Measurements from ENCODE around the gene ZRANB1.
"Not testable (repeated sequence)": the region's sequence is repeated elsewhere in the genome, so short reads cannot be mapped to it uniquely, and the experiment has no call there.

ZRANB1 gene

DNA sequence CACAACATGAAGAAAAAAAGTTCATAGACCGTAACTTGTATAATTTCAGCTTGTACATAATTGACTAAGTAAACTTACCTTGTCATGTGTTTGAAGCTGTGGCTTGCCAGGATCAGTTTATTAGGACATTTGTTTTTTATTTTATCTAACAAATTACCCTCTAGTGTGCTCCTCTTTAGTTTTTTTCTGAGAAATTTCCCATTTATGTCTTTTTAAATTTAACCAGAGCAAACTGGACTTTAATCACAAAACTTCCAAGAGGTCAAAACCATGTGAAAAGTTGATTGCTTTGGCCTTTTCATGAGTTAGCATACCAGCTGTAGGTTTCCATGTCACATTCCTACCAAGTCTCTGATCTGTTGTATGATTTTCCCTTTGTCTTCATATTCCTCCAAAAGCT lies 42.5 kb downstream of the ZRANB1 start:
- no CpG with 5 or more reads among the region's 1 CpG for WGBS

DNA sequence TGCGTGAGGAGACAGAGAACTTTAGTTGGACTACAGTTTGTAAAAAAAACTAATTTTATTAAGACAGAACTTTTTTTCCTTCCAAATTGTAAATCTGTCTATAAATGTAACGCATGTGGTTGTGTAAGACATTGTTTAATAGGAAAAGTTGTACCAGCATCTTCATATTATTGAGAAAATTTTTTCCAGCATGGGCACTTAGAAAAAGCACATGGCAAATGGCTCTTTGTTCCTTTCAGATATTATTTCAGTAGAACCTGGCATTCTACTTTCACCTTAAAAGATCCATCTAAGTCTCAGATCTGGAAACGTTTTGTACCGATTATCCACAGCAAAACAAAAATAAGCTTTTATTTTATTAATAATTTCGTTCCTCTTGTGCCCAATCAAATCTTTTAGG lies 43.2 kb downstream of the ZRANB1 start:
- Histone ChIP-seq H3K27ac (ENCODE audit: low read depth, low read length) (no peak overlapping the region), H3K27me3 (ENCODE audit: insufficient read depth, low read length) (no peaks in the 10 kb centered on the region), H3K9me3 (ENCODE audit: insufficient read depth, low read depth, low read length) (no peaks in the 10 kb centered on the region), H3K4me1 (ENCODE audit: insufficient read depth, low read length) (no peaks in the 10 kb centered on the region), H3K9ac (ENCODE audit: low read depth, low read length) (no peak overlapping the region), H3K4me3 (ENCODE audit: low read length) (no peak overlapping the region), H3K36me3 (ENCODE audit: insufficient read depth, low read length) (peaks cover 89% of the 10 kb centered on the region)
- whole genome bisulfite sequencing: 92% methylated on average over 4 of the region's 5 CpGs

More for the DNA sequence above, 42.5 kb downstream of the ZRANB1 start:
- H3K9me3 ChIP-seq (ENCODE audit: insufficient read depth, low read depth, low read length): no peaks in the 10 kb centered on the region
- H3K27me3 ChIP-seq (ENCODE audit: insufficient read depth, low read length): no peaks in the 10 kb centered on the region
- H3K9ac ChIP-seq (ENCODE audit: low read depth, low read length): no peak overlapping the region
- no peaks in the 10 kb centered on the region for H3K4me1 ChIP-seq (ENCODE audit: insufficient read depth, low read length)
- H3K36me3 ChIP-seq (ENCODE audit: insufficient read depth, low read length): peaks cover 83% of the 10 kb centered on the region
- no peak overlapping the region for H3K4me3 ChIP-seq (ENCODE audit: low read length)
- no peak overlapping the region for H3K27ac ChIP-seq (ENCODE audit: low read depth, low read length)

DNA sequence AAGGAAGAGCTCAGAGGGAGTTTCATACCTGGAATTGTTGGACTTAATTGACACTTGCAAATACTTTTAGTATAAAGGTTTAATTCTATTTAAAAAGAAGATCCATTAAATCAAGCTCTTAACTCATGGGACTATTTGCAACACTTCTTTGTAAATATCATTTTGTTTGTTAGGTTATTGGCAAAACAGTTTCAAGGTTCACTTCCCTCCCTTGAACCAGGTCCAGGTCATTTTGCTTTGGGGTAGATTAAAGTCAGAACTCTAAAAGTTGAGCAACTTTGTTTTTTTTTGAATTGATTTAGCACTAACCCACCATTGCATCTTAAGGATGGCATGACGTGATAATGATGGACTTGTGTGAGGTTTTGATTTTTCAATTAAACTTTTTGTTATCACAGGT lies 45.9 kb downstream of the ZRANB1 start:
- H3K4me3 ChIP-seq (ENCODE audit: low read length): no peak overlapping the region
- 100% methylated on average over 1 of the region's 1 CpG for WGBS
- no peaks in the 10 kb centered on the region for H3K4me1 ChIP-seq (ENCODE audit: insufficient read depth, low read length)
- no peaks in the 10 kb centered on the region for H3K9me3 ChIP-seq (ENCODE audit: insufficient read depth, low read depth, low read length)
- H3K9ac ChIP-seq (ENCODE audit: low read depth, low read length): no peak overlapping the region
- no peak overlapping the region for H3K27ac ChIP-seq (ENCODE audit: low read depth, low read length)
- H3K27me3 ChIP-seq (ENCODE audit: insufficient read depth, low read length): no peaks in the 10 kb centered on the region
- H3K36me3 ChIP-seq (ENCODE audit: insufficient read depth, low read length): peaks cover 94% of the 10 kb centered on the region

GRCh38 chr10:124988753-124989152 lies 46.8 kb downstream of the ZRANB1 start:
- not testable (repeated sequence) for H3K4me1 ChIP-seq (ENCODE audit: insufficient read depth, low read length); H3K9me3 ChIP-seq (ENCODE audit: insufficient read depth, low read depth, low read length); H3K9ac ChIP-seq (ENCODE audit: low read depth, low read length); H3K4me3 ChIP-seq (ENCODE audit: low read length); H3K27me3 ChIP-seq (ENCODE audit: insufficient read depth, low read length); H3K27ac ChIP-seq (ENCODE audit: low read depth, low read length)
- WGBS: 96% methylated on average over 4 of the region's 4 CpGs
- H3K36me3 ChIP-seq (ENCODE audit: insufficient read depth, low read length): peaks cover 94% of the 10 kb centered on the region

- 94% methylated on average over 10 of the region's 10 CpGs for WGBS
- Histone ChIP-seq H3K4me3 (ENCODE audit: low read length) (no peak overlapping the region), H3K9me3 (ENCODE audit: insufficient read depth, low read depth, low read length) (no peaks in the 10 kb centered on the region), H3K36me3 (ENCODE audit: insufficient read depth, low read length) (peaks cover 94% of the 10 kb centered on the region), H3K27me3 (ENCODE audit: insufficient read depth, low read length) (no peaks in the 10 kb centered on the region), H3K27ac (ENCODE audit: low read depth, low read length) (no peak overlapping the region), H3K4me1 (ENCODE audit: insufficient read depth, low read length) (no peaks in the 10 kb centered on the region), H3K9ac (ENCODE audit: low read depth, low read length) (no peak overlapping the region)
These were observed 47.6 kb downstream of the ZRANB1 start for GRCh38 chr10:124989526-124989925.

DNA sequence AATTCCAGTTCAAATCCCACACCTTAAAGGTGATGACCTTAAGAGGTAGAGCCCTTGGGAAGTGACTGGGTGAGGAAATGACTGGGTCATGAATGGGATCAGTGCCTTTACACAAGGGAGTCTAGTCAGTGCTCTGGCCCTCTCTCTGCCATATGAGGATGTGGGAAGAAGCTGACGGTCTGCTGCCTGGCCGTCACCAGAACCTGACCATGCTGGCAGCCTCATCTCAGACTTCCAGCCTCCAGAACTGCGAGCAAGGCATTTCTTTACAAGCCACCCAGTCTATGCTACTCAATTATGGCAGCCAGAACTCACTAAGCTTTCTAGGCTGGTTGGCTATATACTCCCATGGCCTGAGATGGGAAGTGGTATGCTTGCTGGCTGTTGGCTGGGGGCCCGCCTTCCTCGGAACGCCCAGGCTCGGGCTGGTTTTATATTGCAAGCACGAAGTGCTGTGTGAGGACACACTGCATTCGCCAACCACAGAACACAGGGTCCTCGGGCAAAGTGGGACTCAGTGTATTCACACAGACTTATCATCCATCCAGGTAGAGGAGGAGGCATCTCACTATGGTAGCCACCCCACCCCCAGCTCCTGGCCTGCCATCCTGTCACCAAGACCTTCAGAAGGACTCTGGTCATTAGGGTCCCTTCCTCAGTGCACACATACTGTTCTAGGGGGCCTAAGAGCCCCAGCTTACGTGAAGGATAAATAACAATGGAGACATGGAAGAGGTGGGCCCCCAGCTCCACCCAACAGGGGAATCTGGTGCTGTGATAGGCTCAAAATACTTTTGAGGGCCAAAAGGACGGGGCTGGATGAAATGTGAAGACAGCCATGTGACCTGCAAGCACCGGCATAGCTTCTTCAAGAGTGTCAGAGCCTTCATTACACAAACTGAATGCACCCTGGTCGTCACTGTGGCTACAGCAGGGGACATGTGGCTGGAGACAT lies 49.0 kb downstream of the ZRANB1 start:
- no peak overlapping the region for H3K9ac ChIP-seq (ENCODE audit: low read depth, low read length)
- H3K4me3 ChIP-seq (ENCODE audit: low read length): no peak overlapping the region
- peaks cover 94% of the 10 kb centered on the region for H3K36me3 ChIP-seq (ENCODE audit: insufficient read depth, low read length)
- 91% methylated on average over 14 of the region's 14 CpGs for WGBS
- H3K4me1 ChIP-seq (ENCODE audit: insufficient read depth, low read length): no peaks in the 10 kb centered on the region
- no peaks in the 10 kb centered on the region for H3K27me3 ChIP-seq (ENCODE audit: insufficient read depth, low read length)
- H3K27ac ChIP-seq (ENCODE audit: low read depth, low read length): no peak overlapping the region
- no peaks in the 10 kb centered on the region for H3K9me3 ChIP-seq (ENCODE audit: insufficient read depth, low read depth, low read length)

- Histone ChIP-seq H3K4me3 (ENCODE audit: low read length) (no peak overlapping the region), H3K36me3 (ENCODE audit: insufficient read depth, low read length) (peaks cover 93% of the 10 kb centered on the region), H3K9me3 (ENCODE audit: insufficient read depth, low read depth, low read length) (no peaks in the 10 kb centered on the region), H3K27ac (ENCODE audit: low read depth, low read length) (no peak overlapping the region), H3K4me1 (ENCODE audit: insufficient read depth, low read length) (no peaks in the 10 kb centered on the region), H3K27me3 (ENCODE audit: insufficient read depth, low read length) (no peaks in the 10 kb centered on the region), H3K9ac (ENCODE audit: low read depth, low read length) (no peak overlapping the region)
- 93% methylated on average over 3 of the region's 4 CpGs for WGBS
These were observed 49.9 kb downstream of the ZRANB1 start for GRCh38 chr10:124991835-124992234.

GRCh38 chr10:124992462-124993344 lies 50.8 kb downstream of the ZRANB1 start:
- Histone ChIP-seq H3K4me3 (ENCODE audit: low read length) (no peak overlapping the region), H3K27ac (ENCODE audit: low read depth, low read length) (no peak overlapping the region), H3K9ac (ENCODE audit: low read depth, low read length) (no peak overlapping the region), H3K36me3 (ENCODE audit: insufficient read depth, low read length) (peaks cover 93% of the 10 kb centered on the region), H3K4me1 (ENCODE audit: insufficient read depth, low read length) (no peaks in the 10 kb centered on the region), H3K9me3 (ENCODE audit: insufficient read depth, low read depth, low read length) (no peaks in the 10 kb centered on the region), H3K27me3 (ENCODE audit: insufficient read depth, low read length) (no peaks in the 10 kb centered on the region)
- WGBS: 91% methylated on average over 19 of the region's 20 CpGs

- 96% methylated on average over 4 of the region's 4 CpGs for WGBS
- Histone ChIP-seq H3K4me1 (ENCODE audit: insufficient read depth, low read length) (no peaks in the 10 kb centered on the region), H3K9ac (ENCODE audit: low read depth, low read length) (no peak overlapping the region), H3K4me3 (ENCODE audit: low read length) (no peak overlapping the region), H3K36me3 (ENCODE audit: insufficient read depth, low read length) (peaks cover 93% of the 10 kb centered on the region), H3K9me3 (ENCODE audit: insufficient read depth, low read depth, low read length) (no peaks in the 10 kb centered on the region), H3K27ac (ENCODE audit: low read depth, low read length) (no peak overlapping the region), H3K27me3 (ENCODE audit: insufficient read depth, low read length) (no peaks in the 10 kb centered on the region)
These were observed 51.4 kb downstream of the ZRANB1 start for GRCh38 chr10:124993345-124993708.

DNA sequence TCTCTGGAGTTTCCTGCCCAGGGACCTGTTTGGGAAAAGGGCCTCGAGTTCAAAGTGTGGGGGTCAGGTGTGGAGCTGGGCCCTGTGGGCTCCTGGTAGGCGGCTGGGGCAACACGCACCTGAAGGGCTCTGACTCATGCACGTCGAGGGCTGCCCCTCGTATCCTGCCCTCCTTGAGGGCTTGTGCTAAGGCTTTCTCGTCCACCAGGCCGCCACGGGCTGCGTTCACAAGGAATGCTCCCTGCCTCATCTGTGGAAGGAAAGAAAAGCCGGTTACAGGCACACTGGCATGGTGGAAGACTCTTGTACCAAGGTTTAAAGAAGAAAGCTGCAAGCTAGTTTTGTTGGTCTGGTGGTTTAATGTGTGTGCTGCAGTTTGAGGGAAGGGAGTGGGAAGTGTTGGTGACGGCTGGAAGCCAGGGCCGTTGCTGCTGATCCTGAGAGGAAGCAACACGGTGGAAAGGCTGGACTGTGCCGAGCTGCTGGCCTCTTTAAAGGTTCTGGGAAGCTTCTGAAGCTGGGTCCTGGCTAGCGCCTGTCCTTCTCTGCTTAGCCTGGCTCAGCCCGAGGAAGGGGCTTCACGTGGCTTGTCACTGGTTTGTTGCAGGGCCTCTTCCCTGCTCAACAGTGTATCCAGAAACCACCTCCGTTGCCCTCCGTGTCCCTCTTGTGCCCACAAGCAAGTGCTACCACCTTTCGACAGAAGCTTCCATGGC lies 52.0 kb downstream of the ZRANB1 start:
- Histone ChIP-seq H3K36me3 (ENCODE audit: insufficient read depth, low read length) (peaks cover 93% of the 10 kb centered on the region), H3K4me1 (ENCODE audit: insufficient read depth, low read length) (no peaks in the 10 kb centered on the region), H3K27ac (ENCODE audit: low read depth, low read length) (no peak overlapping the region), H3K27me3 (ENCODE audit: insufficient read depth, low read length) (no peaks in the 10 kb centered on the region), H3K9me3 (ENCODE audit: insufficient read depth, low read depth, low read length) (no peaks in the 10 kb centered on the region), H3K9ac (ENCODE audit: low read depth, low read length) (no peak overlapping the region), H3K4me3 (ENCODE audit: low read length) (no peak overlapping the region)
- WGBS: 94% methylated on average over 21 of the region's 21 CpGs
